Testis (tissue), 3 donors: Measurements from ENCODE around the gene TCP11L1. TPM values are rescaled to one million over a fixed set of nuclear protein-coding genes. Genes with fewer than 3 reads are reported as not detected.

ENCODE experiments used
- DNase-seq: peaks from one replicate; pipeline ENCODE4 v3.0.0-alpha.2; 2019
- H3K27ac ChIP-seq, 2 donors: fragments of 200-600 bp; sonication (generic); one replicate each; pipeline ENCODE4 v1.5.1; 2019
- H3K27me3 ChIP-seq: fragments of 200-600 bp; sonication (generic); one replicate; pipeline ENCODE4 v1.5.1; 2019
- H3K36me3 ChIP-seq: fragments of 200-600 bp; sonication (generic); one replicate; pipeline ENCODE4 v1.5.1; 2017; ENCODE audit warnings: low read depth; ENCODE audit errors: missing control alignments
- H3K4me1 ChIP-seq: fragments of 200-600 bp; sonication (generic); one replicate; pipeline ENCODE4 v1.5.1; 2019
- H3K4me3 ChIP-seq, 2 donors: fragments of 200-600 bp; sonication (generic); one replicate each; pipeline ENCODE4 v1.5.1; 2017 to 2019
- H3K9me3 ChIP-seq: fragments of 200-600 bp; sonication (generic); one replicate; pipeline ENCODE4 v1.5.1; 2017
- POLR2A ChIP-seq: fragments of 450-650 bp; IDR thresholded peaks from one replicate; pipeline ENCODE4 v1.6.1; 2017; ENCODE audit warnings: antibody characterized with exemption, mild to moderate bottlenecking, moderate library complexity
- WGBS, 2 donors: methylation state at CpG; one replicate each; pipeline ENCODE4 v1.1.5; 2018; 5-methylcytosine and 5-hydroxymethylcytosine counted together
- intact Hi-C: fragments of 100-400 bp; cut with DNase I; formaldehyde crosslinking; loops from one replicate; pipeline ENCODE4 v1.15.1; 2023; ENCODE audit warnings: low total_unique reads
- polyA plus RNA-seq: library from polyadenylated mRNA; stranded (reverse); fragments of 350-450 nt; fragmentation: Illumina TruSeq; extraction: RNeasy Lipid Tissue Mini Kit (QIAGEN cat#74804); gene quantifications from one replicate; pipeline ENCODE4 v1.2.3, GENCODE V29; 2014; ENCODE audit warnings: low read depth, low replicate concordance; ENCODE audit not compliant: insufficient read depth
- total RNA-seq, 2 donors: library from RNA; depleted of rRNA; stranded (reverse); fragments of >200 nt; gene quantifications; one replicate each; pipeline ENCODE4 v1.2.3, GENCODE V29; 2016
- TF ChIP-seq, protein P1 (sequence below), 3 experiments: fragments of 450-650 bp in 2 of 3; fragments of 200-600 bp in 1 of 3; sonication (generic) in 1 of 3; IDR thresholded peaks; one replicate each; pipeline ENCODE4 v1.5.1; 2016 to 2019; ENCODE audit warnings: antibody characterized with exemption in 3 of 3, mild to moderate bottlenecking in 2 of 3, moderate library complexity in 1 of 3

TCP11L1 gene
- total and polyA plus RNA-seq, 3 donors from 2014 or later, result 13.6 to 31.9 (median 26.6) TPM

DNA sequence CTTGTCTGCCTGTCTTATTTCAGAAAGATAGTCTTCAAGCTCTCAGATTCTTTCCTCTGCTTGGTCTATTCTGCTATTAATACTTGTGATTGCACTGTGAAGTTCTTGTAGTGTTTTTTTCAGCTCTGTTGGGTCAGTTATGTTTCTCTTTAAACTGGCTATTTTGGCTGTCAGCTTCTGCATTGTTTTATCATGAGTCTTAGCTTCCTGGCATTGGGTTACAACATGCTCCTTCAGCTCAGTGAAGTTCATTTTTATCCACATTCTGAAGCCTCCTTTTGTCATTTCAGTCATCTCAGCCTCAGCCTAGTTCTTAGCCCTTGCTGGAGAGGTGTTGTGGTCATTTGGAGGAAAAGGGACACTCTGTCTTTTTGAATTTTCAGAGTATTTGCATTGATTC is 39.2 kb upstream of the TCP11L1 start:
- Histone ChIP-seq H3K27ac (no peak overlapping the region), H3K27me3 (no peaks in the 10 kb centered on the region), H3K9me3 (no peaks in the 10 kb centered on the region), H3K4me3 (no peak overlapping the region), H3K4me1 (no peaks in the 10 kb centered on the region), H3K36me3 (no peaks in the 10 kb centered on the region)
- no peak for DNase-seq
- intact Hi-C loops, result no loop called here
- no peak for TF ChIP-seq POLR2A
- TF ChIP-seq, protein P1, sequence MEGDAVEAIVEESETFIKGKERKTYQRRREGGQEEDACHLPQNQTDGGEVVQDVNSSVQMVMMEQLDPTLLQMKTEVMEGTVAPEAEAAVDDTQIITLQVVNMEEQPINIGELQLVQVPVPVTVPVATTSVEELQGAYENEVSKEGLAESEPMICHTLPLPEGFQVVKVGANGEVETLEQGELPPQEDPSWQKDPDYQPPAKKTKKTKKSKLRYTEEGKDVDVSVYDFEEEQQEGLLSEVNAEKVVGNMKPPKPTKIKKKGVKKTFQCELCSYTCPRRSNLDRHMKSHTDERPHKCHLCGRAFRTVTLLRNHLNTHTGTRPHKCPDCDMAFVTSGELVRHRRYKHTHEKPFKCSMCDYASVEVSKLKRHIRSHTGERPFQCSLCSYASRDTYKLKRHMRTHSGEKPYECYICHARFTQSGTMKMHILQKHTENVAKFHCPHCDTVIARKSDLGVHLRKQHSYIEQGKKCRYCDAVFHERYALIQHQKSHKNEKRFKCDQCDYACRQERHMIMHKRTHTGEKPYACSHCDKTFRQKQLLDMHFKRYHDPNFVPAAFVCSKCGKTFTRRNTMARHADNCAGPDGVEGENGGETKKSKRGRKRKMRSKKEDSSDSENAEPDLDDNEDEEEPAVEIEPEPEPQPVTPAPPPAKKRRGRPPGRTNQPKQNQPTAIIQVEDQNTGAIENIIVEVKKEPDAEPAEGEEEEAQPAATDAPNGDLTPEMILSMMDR (IDR thresholded peaks at IDR 0.05), result no peak

DNA sequence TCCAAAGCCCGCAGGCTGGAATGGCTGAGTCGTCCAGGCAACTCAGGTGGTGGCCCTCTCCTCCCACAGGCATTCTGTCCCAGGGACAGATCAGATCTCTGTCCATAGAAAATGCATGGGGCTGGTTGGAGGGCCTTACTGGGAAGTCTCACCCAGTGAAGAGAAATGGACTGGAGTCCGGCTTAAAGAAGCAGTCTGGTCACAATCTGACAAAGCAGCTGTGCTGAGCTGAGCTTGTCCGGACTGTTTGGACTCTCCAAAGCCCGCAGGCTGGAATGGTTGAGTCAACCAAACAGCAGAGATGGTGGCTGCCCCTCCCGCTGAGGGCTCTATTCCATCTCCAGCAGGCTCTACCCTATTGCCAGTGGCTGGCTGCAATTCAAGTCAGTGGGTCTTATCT is 38.1 kb upstream of the TCP11L1 start:
- no peaks in the 10 kb centered on the region for H3K27me3 ChIP-seq
- no peaks in the 10 kb centered on the region for H3K36me3 ChIP-seq
- H3K27ac ChIP-seq, result no peak overlapping the region
- DNase-seq, result no peak
- no peak overlapping the region for H3K4me3 ChIP-seq
- no peaks in the 10 kb centered on the region for H3K9me3 ChIP-seq
- intact Hi-C loops, result no loop called here
- TF ChIP-seq POLR2A, result no peak
- TF ChIP-seq, protein P1 (IDR thresholded peaks at IDR 0.05), result no peak
- WGBS, 2 donors, result 80 to 97% methylated on average over 6 of the region's 6 CpGs
- H3K4me1 ChIP-seq, result no peaks in the 10 kb centered on the region

DNA sequence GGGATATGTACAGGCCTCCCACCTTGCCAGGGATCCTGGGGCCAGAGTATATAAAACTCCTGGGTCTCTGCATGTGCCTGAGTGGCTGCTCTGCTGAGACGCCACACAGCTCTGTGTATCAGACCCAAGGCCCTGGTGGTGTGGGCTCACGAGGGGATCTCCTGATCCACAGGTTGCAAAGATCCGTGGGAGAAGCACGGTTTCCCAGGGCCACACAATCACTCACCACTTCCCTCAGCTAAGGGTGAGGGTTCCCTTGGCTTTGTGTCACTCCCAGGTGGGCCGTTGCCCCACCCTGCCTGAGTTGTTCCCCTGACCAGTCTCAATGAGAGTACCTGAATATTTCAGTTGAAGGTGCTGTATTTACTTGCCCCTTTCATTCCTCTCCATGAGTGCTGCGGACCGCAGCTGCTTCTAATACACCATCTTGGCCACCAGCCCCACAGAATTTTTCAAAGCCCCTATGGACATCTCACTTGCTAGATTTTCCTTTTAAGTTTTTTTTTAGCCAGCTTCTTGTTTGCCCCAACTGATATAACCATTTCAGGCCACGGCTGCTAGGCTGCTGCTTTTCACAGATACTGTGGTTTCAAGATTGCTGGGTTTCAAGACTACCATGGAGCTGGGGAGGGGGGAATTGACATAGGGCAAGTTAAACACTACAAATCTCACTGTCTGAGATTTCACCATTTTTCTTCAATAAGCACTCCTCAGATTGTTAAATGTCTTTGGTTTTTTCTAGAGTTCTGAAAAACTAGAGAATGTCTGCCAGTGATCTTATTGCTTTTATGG is 37.4 kb upstream of the TCP11L1 start:
- no peak for DNase-seq
- Histone ChIP-seq H3K4me3 (no peak overlapping the region), H3K4me1 (no peaks in the 10 kb centered on the region), H3K27me3 (no peaks in the 10 kb centered on the region), H3K27ac (no peak overlapping the region), H3K9me3 (no peaks in the 10 kb centered on the region), H3K36me3 (no peaks in the 10 kb centered on the region)
- TF ChIP-seq, protein P1 (IDR thresholded peaks at IDR 0.05), result no peak
- TF ChIP-seq POLR2A, result no peak
- WGBS, 2 donors, result 84 to 90% methylated on average over 6 to 8 of the region's 8 CpGs
- intact Hi-C loops, result no loop called here

DNA sequence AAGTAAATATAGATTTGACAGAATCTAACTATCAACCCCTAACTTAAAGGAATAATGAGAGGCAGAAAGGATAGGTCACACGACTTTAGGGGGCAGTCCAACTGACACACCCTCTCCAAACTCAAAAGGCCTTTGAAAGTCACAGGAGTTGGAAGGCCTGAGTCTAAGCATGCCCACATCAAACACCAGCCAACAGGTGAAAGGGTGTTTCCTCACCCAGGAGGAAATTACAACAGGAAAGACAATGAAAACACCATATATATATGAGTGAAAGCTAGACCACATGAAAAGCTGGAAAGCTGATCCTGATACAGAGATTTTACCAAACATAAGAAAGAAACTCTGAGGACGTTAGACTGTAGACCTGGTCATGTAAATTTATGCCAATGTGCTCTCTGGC is 34.2 kb upstream of the TCP11L1 start:
- Histone ChIP-seq H3K9me3 (no peaks in the 10 kb centered on the region), H3K36me3 (no peaks in the 10 kb centered on the region), H3K4me3 (no peak overlapping the region), H3K27ac (no peak overlapping the region), H3K27me3 (no peaks in the 10 kb centered on the region), H3K4me1 (no peaks in the 10 kb centered on the region)
- intact Hi-C loops, result no loop called here
- no peak for TF ChIP-seq POLR2A
- TF ChIP-seq, protein P1 (IDR thresholded peaks at IDR 0.05), result no peak
- 67 to 68% methylated on average over 2 of the region's 2 CpGs for WGBS, 2 donors
- DNase-seq, result no peak

DNA sequence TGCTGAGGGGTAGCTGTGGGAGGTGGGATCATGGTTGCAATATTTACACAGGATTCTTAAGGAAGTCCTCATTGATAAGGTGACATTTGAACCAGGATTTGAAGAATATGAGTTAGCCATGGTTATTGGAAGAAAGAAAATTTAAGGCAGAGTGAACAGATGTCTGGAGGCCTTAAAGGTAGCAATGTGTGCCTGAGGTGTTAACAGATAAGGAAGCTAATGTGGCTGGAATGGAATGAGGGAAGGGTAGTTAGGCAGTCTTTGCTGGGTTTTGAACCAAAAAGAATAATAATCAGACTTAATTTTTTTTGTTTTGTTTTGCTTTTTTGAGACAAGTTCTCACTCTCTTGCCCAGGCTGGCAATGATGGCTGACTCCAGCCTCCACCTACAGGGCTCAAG is 33.4 kb upstream of the TCP11L1 start:
- intact Hi-C loops, result no loop called here
- DNase-seq, result no peak
- Histone ChIP-seq H3K9me3 (no peaks in the 10 kb centered on the region), H3K4me1 (no peaks in the 10 kb centered on the region), H3K27me3 (no peaks in the 10 kb centered on the region), H3K27ac (no peak overlapping the region), H3K36me3 (no peaks in the 10 kb centered on the region), H3K4me3 (no peak overlapping the region)
- TF ChIP-seq, protein P1 (IDR thresholded peaks at IDR 0.05), result no peak
- no peak for TF ChIP-seq POLR2A
